ENCODE data around the gene PLA2G3.

Gene PLA2G3

DNA sequence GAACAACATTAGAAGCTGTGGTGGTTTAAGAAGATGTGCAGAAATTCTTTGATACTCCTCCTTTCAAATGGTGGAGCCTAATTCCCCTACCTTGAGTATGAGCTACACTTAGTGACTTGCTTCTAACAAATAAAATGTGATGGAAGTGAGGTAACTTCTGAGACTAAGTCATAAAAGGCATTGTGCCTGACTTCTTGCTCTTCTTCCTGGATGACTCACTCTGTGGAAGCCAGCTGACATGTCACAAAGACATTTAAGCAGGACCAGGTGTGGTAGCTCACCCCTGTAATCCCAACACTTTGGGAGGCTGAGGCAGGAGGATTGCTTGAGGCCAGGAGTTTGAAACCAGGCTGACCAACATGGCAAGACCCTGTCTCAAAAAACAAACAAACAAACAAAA is 3.9 kb upstream of the PLA2G3 start:
- DNase-seq, result no peak

- DNase-seq, result no peak
Observed at GRCh38 chr22:31143537-31143936, 3.2 kb upstream of the PLA2G3 start.

GRCh38 chr22:31143038-31143437 is 2.7 kb upstream of the PLA2G3 start:
- no peak for DNase-seq

DNA sequence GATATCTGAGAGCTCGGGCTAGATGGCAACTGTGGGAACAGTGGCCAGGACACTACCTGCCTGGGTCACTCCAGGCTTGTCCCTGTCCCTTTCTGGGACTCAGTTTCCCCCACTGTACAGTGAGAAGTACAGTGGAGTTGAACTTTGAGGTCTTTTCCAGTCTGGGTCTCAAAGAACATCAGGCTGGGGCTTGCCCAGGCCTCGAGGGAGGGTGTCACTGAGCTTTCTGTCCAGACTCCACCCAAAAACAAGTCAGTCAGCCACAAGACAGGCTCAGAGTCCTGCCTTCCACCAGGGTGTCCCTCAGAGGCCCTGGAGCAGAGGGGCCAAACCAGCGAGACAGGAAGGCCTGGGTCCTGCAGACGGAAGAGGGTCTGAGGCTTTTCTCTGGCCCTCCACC is 2.0 kb upstream of the PLA2G3 start:
- no peak for DNase-seq

DNA sequence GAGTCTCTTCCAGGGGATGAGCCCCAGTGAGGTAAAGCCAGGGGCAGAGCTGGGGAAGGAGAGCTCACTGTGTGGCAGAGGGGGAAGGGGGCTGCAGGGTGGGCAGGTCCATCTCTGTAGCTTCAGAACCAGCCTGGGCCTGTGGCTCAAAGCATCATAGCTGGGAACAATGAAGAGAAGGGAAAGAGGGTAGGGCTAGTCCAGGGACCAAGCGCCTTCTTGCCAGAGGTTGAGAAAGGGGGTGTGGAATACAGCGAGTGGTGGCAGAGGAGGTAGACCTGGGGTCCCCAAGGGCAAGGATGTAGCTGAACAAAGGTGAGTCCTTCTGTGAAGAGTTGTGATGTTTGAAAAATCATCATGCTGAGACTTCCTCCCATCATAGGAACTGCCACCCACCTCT is 1.2 kb upstream of the PLA2G3 start:
- DNase-seq, result no peak

GRCh38 chr22:31140746-31141145 is 438 bp upstream of the PLA2G3 start:
- DNase-seq, result no peak

DNA sequence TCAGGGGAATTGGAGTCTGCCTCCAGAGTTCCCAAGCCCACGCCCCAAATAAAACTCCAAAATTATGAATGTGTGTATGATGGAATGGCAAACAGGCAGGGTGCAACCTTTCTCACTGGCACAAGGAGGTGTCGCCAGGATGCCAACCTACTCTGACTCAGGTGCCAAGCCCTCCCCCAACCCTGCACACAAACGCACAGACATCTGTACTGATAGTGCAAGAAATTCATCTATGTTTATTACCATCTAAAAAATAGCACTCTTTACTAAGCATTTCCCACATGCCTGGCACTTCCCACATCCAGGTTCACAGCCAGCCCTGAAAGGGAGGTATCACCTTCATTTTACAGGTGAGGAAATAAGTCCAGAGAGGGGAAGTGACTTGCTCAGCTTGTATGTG is 1.2 kb downstream of the PLA2G3 start:
- DNase-seq, result no peak

DNA sequence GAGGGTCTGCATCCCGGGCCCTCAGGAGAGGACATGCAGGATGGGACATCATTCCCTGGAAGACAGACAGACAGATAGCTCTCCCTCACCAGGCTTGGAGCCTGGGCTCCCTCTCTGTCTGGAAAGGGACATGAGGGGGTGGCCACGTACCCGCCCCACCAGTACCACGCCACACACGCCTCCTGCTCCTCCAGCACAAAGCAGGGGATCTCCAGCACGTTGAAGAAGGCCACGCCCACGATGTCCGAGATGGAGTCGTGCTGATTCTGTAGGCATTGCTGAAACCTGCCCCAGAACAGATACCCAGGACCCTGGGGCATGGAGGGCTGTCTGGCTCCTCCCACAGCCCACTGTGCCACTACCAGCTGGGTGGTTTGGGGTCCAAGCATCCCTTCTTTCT is 2.2 kb downstream of the PLA2G3 start:
- DNase-seq, result no peak

DNA sequence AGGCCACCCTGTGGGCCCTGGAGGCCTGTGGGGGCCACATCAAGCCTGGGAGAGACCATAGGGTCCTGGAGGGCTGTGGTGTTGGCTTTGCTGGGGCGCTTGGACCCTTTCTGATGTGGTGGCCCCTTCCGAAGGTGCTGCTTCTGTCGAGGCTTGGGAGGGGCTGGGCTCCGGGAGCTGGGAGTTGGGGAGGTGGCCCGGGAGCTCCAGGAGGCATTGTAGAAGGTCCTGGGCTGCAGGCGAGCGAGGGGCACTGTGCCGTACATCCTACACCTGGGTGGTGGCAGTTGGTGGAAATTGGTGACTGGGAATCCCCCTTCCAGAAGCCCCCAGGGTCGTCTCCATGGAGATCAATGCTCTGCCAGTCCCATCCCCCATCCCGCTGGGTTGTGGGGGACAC is 2.6 kb downstream of the PLA2G3 start:
- DNase-seq, result no peak

GRCh38 chr22:31136711-31137110 is 3.6 kb downstream of the PLA2G3 start:
- no peak for DNase-seq

DNA sequence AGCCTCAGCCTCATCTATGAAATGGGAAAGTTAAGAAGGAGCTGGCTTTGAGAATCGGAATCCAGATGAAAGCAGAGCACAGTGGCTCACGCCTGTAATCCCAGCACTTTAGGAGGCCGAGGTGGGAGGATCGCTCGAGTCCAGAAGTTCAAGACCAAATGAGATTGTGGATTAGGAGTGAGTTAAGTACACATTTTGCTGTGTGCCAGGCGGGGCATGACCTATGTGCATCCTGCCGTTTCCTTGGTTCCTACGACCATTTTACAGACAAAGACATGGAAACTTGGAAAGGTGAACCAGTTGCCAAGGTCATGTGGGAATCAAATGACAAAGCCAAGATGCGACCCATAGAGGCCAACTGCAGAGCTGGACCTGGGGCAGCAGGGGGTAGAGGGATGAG is 4.2 kb downstream of the PLA2G3 start:
- no peak for DNase-seq

DNA sequence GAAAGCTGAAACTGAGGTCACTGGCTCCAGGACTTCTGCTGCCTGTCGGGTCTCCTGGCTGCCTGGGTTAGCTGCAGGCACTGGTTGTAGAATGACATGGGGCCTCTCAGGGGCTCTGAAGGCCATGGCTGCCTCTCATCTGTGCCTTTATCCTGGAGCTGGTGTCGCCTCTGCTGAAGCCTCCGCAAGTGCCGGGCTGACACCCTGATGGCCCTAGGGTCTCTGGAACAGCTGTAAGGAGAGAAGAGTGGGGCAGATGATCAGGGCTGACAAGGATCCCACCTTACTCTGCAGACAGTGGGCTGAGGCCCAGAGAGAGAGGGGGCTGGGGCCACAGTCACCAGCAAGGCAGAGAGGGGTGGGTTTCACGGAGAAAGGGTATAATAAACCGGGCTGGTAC is 4.6 kb downstream of the PLA2G3 start:
- no peak for DNase-seq

DNA sequence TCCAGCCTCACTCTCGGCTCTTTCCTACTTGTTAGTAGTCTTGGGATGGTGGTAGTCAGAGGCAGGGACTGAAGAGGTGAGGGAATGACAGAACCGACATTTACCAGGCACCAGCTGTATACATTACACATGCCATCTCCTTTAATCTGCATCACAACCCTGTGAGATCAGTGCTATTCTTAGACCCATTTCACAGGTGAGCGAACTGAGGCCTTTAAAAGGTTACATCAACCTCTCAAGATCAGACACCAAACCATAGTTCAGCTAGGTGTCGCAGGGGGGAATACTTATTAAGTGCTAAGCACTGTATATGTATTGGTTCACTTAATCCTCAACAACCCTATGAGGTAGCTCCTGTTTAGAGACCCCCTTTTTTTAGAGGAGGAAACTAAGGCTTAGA is 5.6 kb downstream of the PLA2G3 start:
- DNase-seq, result no peak

- DNase-seq, result no peak
Observed at GRCh38 chr22:31133911-31134310, 6.4 kb downstream of the PLA2G3 start.

DNA sequence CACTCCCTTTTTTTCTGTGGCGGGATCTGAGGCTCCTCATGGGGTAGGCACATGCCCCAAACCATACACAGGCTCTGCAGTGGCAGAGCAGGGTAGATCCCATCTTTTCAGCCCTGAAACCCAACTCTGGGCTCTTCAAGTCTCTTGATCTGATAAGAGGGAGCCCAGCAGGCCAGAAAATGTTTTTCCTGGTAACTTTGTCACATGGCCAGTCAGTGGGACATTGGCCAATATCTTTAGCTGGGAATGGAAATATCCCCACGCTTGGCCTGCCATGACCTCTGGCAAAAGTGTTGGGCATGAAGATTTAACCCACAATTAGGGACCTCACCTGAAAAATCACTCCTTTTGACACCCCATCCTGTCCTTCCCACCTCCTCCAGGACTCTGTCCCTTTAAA is 9.4 kb downstream of the PLA2G3 start:
- no peak for DNase-seq

- DNase-seq, result no peak
Observed at GRCh38 chr22:31128156-31128555, 12.2 kb downstream of the PLA2G3 start.

DNA sequence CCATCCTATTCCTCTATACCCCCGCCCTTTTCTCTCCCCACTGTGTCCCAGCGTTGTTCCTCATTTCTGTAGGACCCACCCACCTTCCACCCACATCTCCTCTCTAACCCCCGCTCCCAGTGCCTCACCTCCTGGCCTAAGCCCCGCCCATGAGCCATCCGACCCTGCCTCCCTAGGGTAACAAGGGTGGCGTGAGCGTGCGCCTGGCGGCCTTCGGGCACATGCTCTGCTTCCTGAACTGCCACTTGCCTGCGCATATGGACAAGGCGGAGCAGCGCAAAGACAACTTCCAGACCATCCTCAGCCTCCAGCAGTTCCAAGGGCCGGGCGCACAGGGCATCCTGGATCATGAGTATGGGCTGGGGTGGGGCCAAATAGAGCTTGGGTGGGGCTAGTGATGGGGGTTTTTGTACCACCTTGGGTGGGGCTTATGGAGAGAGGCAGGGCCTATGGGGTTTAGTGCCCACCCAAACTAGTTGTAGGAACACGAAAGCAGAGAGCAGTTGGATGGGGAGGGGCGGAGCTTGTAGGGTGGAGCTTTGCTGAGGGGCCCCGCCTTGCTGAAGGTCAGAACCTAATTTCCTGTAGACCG is 13.0 kb downstream of the PLA2G3 start:
- no peak for DNase-seq

DNA sequence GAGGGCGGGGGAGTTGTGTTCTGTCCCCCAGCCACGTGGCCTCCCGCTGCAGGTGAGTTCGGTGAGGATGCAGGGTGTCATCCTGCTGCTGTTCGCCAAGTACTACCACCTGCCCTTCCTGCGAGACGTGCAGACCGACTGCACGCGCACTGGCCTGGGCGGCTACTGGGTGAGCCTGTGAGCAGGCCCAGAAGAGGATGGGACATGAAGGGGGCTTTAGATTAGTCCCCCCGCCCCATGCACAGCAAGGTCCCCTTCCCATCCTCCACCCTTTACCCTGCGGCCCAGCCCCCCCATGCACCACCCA is 13.5 kb downstream of the PLA2G3 start:
- no peak for DNase-seq

- DNase-seq, result no peak
Observed at GRCh38 chr22:31126128-31126868, 14.0 kb downstream of the PLA2G3 start.

DNA sequence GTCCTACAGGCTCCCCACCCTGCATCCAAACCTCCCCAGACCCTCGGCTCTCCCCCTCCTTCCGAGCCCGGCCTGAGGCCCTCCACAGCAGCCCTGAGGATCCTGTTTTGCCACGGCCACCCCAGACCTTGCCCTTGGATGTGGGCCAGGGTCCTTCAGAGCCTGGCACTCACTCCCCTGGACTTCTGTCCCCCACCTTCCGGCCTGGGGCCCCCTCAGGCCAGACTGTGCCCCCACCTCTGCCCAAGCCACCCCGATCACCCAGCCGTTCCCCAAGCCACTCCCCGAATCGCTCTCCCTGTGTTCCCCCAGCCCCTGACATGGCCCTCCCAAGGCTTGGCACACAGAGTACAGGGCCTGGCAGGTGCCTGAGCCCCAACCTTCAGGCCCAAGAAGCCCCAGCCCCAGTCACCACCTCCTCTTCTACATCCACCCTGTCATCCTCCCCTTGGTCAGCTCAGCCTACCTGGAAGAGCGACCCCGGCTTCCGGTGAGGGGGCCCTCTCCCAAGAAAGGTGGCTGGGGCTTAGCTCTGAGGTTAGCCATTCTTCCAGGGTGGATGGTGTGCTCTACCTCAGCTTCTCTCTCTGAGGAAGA is 14.7 kb downstream of the PLA2G3 start:
- no peak for DNase-seq

DNA sequence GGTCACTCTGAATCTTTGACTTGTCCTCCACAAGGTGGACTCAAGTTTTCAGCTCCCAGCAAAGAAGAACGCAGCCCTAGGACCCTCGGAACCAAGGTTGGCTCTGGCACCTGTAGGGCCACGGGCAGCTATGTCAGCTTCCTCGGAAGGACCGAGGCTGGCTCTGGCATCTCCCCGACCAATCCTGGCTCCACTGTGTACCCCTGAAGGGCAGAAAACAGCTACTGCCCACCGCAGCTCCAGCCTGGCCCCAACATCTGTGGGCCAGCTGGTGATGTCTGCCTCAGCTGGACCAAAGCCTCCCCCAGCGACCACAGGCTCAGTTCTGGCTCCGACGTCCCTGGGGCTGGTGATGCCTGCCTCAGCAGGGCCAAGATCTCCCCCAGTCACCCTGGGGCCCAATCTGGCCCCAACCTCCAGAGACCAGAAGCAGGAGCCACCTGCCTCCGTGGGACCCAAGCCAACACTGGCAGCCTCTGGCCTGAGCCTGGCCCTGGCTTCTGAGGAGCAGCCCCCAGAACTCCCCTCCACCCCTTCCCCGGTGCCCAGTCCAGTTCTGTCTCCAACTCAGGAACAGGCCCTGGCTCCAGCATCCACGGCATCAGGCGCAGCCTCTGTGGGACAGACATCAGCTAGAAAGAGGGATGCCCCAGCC is 15.4 kb downstream of the PLA2G3 start:
- no peak for DNase-seq

- DNase-seq, result no peak
Observed at GRCh38 chr22:31124290-31124689, 16.0 kb downstream of the PLA2G3 start.

- no peak for DNase-seq
Observed at GRCh38 chr22:31123292-31123602, 17.1 kb downstream of the PLA2G3 start.

GRCh38 chr22:31122532-31123291 is 17.6 kb downstream of the PLA2G3 start, which contains the start of gene INPP5J:
Gene INPP5J, plus strand, starts transcription at chr22:31122966. Its CDS starts 49 bp downstream, at chr22:31123015.
- DNase-seq, result peak; percentile 85
